Fibroblast of lung (primary cell): ENCODE results near the gene MBNL1.

Experiments
- EZH2 ChIP-seq: IDR thresholded peaks from 2 replicates; pipeline ENCODE4 v1.5.1; 2012; ENCODE audit warnings: low read length, control low read depth, mild to moderate bottlenecking; ENCODE audit errors: missing control alignments
- TF ChIP-seq, protein P1 (sequence below), 2 donors: IDR thresholded peaks in 1 of 2; conservative IDR thresholded peaks in 1 of 2; 1 replicate in 1 of 2; 2 replicates in 1 of 2; pipeline ENCODE4 v1.5.1; 2011 to 2012; ENCODE audit warnings: low read length in 2 of 2, control low read depth in 1 of 2, inconsistent platforms in 1 of 2, low read depth in 1 of 2, mild to moderate bottlenecking in 1 of 2

DNA sequence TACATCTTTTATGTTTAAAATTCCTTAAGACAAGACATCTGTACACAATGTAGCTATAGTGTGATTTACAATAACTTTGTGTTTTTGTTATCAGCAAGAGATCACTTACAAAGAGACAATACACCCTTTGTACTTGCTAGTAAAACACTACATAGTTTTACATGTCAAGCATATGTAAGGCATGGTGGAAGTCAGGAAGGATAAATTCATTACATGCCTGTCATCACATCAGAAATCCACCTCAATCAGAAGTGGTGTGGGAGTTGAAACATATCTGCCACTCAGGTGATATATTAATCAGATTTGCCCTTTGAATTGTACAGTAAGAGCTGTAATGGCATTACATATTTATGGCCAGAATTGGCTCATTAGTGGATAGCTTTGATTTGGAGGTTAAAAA lies 95.5 kb downstream of the MBNL1 start:
- TF ChIP-seq, protein P1, sequence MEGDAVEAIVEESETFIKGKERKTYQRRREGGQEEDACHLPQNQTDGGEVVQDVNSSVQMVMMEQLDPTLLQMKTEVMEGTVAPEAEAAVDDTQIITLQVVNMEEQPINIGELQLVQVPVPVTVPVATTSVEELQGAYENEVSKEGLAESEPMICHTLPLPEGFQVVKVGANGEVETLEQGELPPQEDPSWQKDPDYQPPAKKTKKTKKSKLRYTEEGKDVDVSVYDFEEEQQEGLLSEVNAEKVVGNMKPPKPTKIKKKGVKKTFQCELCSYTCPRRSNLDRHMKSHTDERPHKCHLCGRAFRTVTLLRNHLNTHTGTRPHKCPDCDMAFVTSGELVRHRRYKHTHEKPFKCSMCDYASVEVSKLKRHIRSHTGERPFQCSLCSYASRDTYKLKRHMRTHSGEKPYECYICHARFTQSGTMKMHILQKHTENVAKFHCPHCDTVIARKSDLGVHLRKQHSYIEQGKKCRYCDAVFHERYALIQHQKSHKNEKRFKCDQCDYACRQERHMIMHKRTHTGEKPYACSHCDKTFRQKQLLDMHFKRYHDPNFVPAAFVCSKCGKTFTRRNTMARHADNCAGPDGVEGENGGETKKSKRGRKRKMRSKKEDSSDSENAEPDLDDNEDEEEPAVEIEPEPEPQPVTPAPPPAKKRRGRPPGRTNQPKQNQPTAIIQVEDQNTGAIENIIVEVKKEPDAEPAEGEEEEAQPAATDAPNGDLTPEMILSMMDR (conservative IDR thresholded peaks at IDR 0.05 in 1 of 2, IDR thresholded peaks at IDR 0.05 in 1 of 2; ENCODE audit: low read depth in 1 of 2, low read length in 2 of 2), result no peak
- no peak for TF ChIP-seq EZH2
